ENCODE measurements around the gene ATXN2.
A peak's percentile ranks its signal among the peaks of the same experiment; 100 is the strongest.
"Not testable (repeated sequence)": the region's sequence is repeated elsewhere in the genome, so short reads cannot be mapped to it uniquely, and the experiment has no call there.

The ATXN2 gene

GRCh38 chr12:111598637-111599452 lies at the start of gene ATXN2:
Gene ATXN2, minus strand, starts transcription at chr12:111599315. Its CDS starts 281 bp downstream, at chr12:111599034.
- no peak for DNase-seq

- no peak for DNase-seq
These were observed 46.3 kb upstream of the ATXN2 start for GRCh38 chr12:111645433-111645832.

- no peak for DNase-seq
These were observed 44.3 kb upstream of the ATXN2 start for GRCh38 chr12:111643427-111643826.

- DNase-seq, result no peak
These were observed 43.7 kb upstream of the ATXN2 start for GRCh38 chr12:111642681-111643426.

- DNase-seq, result no peak
These were observed 41.4 kb upstream of the ATXN2 start for GRCh38 chr12:111640506-111640905.

GRCh38 chr12:111638556-111638955 lies 39.4 kb upstream of the ATXN2 start:
- DNase-seq, result no peak

- no peak for DNase-seq
These were observed 37.3 kb upstream of the ATXN2 start for GRCh38 chr12:111636209-111636945.

GRCh38 chr12:111635524-111635923 lies 36.4 kb upstream of the ATXN2 start:
- DNase-seq, result no peak

GRCh38 chr12:111628505-111629260 lies 29.6 kb upstream of the ATXN2 start:
- no peak for DNase-seq

GRCh38 chr12:111626230-111626629 lies 27.1 kb upstream of the ATXN2 start:
- DNase-seq, result no peak

- DNase-seq, result no peak
These were observed 25.4 kb upstream of the ATXN2 start for GRCh38 chr12:111624540-111624939.

GRCh38 chr12:111617841-111618240 lies 18.7 kb upstream of the ATXN2 start:
- not testable (repeated sequence) for DNase-seq

GRCh38 chr12:111616177-111616623 lies 17.1 kb upstream of the ATXN2 start:
- DNase-seq, result no peak

- no peak for DNase-seq
These were observed 8.1 kb upstream of the ATXN2 start for GRCh38 chr12:111607239-111607638.

- DNase-seq, result no peak
These were observed 7.7 kb upstream of the ATXN2 start for GRCh38 chr12:111606767-111607230.

- DNase-seq, result no peak
These were observed 7.0 kb upstream of the ATXN2 start for GRCh38 chr12:111605911-111606766.

- DNase-seq, result not testable (repeated sequence)
These were observed 3.7 kb upstream of the ATXN2 start for GRCh38 chr12:111602857-111603256.

- DNase-seq, result no peak
These were observed 3.2 kb upstream of the ATXN2 start for GRCh38 chr12:111602348-111602747.

- not testable (repeated sequence) for DNase-seq
These were observed 1.9 kb upstream of the ATXN2 start for GRCh38 chr12:111600986-111601385.

GRCh38 chr12:111600205-111600642 lies 1.1 kb upstream of the ATXN2 start:
- DNase-seq, result no peak

- peak; percentile 51 for DNase-seq
These were observed 514 bp upstream of the ATXN2 start for GRCh38 chr12:111599453-111600204.

Data from NCI-H2081 treated with DMSO at 0.1 percent for 48 hours (cell line).